ENCODE data around the gene KCND2. TPM values are rescaled to one million over a fixed set of nuclear protein-coding genes. Genes with fewer than 3 reads are reported as not detected.

Gene KCND2
- total and polyA plus RNA-seq, 7 donors, result 0.04 to 2.7 (median 0.15) TPM

GRCh38 chr7:120404042-120404441 lies 131.1 kb downstream of the KCND2 start:
- no peaks in the 10 kb centered on the region for H3K27me3 ChIP-seq (ENCODE audit: insufficient read depth in 3 of 3, low read length in 2 of 3)
- intact Hi-C loops (cut with DNase I), result no loop called here
- H3K4me3 ChIP-seq, result no peak overlapping the region
- TF ChIP-seq, protein P1, sequence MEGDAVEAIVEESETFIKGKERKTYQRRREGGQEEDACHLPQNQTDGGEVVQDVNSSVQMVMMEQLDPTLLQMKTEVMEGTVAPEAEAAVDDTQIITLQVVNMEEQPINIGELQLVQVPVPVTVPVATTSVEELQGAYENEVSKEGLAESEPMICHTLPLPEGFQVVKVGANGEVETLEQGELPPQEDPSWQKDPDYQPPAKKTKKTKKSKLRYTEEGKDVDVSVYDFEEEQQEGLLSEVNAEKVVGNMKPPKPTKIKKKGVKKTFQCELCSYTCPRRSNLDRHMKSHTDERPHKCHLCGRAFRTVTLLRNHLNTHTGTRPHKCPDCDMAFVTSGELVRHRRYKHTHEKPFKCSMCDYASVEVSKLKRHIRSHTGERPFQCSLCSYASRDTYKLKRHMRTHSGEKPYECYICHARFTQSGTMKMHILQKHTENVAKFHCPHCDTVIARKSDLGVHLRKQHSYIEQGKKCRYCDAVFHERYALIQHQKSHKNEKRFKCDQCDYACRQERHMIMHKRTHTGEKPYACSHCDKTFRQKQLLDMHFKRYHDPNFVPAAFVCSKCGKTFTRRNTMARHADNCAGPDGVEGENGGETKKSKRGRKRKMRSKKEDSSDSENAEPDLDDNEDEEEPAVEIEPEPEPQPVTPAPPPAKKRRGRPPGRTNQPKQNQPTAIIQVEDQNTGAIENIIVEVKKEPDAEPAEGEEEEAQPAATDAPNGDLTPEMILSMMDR (IDR thresholded peaks at IDR 0.05), result no peak
- 59 to 69% (median 67%) methylated on average over 1 of the region's 1 CpG for WGBS, 3 donors
- DNase-seq, result no peak
- no peak overlapping the region for H3K27ac ChIP-seq
- H3K4me1 ChIP-seq, result no peaks in the 10 kb centered on the region
- no peaks in the 10 kb centered on the region for H3K9me3 ChIP-seq
- ATAC-seq, result no peak
- no peaks in the 10 kb centered on the region for H3K36me3 ChIP-seq (ENCODE audit: insufficient read depth in 1 of 2, low read depth in 1 of 2)

GRCh38 chr7:120405652-120406051 lies 132.7 kb downstream of the KCND2 start:
- no peak for DNase-seq
- no peak for ATAC-seq
- H3K9me3 ChIP-seq, result no peaks in the 10 kb centered on the region
- no peak overlapping the region for H3K27ac ChIP-seq
- H3K4me1 ChIP-seq, result no peaks in the 10 kb centered on the region
- no peaks in the 10 kb centered on the region for H3K36me3 ChIP-seq (ENCODE audit: insufficient read depth in 1 of 2, low read depth in 1 of 2)
- intact Hi-C loops (cut with DNase I), result no loop called here
- H3K4me3 ChIP-seq, result no peak overlapping the region
- no peaks in the 10 kb centered on the region for H3K27me3 ChIP-seq (ENCODE audit: insufficient read depth in 3 of 3, low read length in 2 of 3)
- TF ChIP-seq, protein P1 (IDR thresholded peaks at IDR 0.05), result no peak

GRCh38 chr7:120407010-120407409 lies 134.0 kb downstream of the KCND2 start:
- ATAC-seq (no peak), DNase-seq (no peak)
- H3K4me3 ChIP-seq, result no peak overlapping the region
- WGBS, 3 donors, result 81 to 88% (median 82%) methylated on average over 5 of the region's 5 CpGs
- H3K9me3 ChIP-seq, result no peaks in the 10 kb centered on the region
- H3K4me1 ChIP-seq, result no peaks in the 10 kb centered on the region
- intact Hi-C loops (cut with DNase I), result no loop called here
- TF ChIP-seq, protein P1 (IDR thresholded peaks at IDR 0.05), result no peak
- no peak overlapping the region for H3K27ac ChIP-seq
- H3K27me3 ChIP-seq (ENCODE audit: insufficient read depth in 3 of 3, low read length in 2 of 3), result no peaks in the 10 kb centered on the region
- no peaks in the 10 kb centered on the region for H3K36me3 ChIP-seq (ENCODE audit: insufficient read depth in 1 of 2, low read depth in 1 of 2)

DNA sequence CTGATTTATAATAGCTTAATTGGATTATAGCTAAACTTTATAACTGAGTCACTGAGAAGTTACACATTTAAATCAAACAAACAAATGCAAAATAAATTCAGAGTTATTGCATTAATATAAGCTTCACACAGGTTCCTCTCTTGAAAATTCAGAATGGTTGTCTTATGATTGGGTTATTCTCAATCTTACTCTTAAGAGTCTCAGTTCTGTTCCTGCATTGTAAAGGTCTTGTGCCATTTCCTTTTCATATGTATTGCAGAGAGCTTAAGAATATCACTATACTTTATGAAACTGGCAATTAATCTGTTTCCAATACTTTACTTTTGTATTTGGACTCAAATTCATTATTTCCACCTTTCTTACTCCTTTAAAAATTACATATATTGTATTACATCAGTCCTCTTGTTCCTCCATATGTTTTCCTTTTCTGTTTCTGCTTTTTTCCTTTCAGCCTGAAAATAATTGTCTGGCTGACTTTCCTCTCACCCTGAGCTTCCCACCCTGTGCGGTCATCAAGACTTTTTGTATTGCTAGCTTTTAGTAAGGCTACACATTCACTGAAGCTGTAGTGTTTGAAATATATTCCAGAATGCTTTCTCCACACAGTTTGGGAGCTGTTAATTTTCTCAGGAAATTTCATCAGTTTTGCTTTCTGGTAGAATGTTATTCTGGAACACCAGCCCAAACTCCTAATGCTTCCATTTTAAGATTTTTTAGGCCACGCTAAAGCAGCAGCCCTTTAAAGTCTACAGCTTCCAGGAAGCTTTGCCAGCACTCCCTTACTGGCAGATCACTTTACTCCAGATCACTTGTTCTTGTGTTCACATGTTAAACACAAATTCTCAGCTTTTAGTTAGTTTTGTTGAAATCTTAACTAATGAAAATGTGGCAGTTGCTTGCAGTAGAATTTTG lies 139.4 kb downstream of the KCND2 start:
- ATAC-seq (no peak), DNase-seq (no peak)
- H3K36me3 ChIP-seq (ENCODE audit: insufficient read depth in 1 of 2, low read depth in 1 of 2), result no peaks in the 10 kb centered on the region
- intact Hi-C loops (cut with DNase I), result no loop called here
- WGBS, 3 donors, result 35 to 43% (median 40%) methylated on average over 2 of the region's 2 CpGs
- no peaks in the 10 kb centered on the region for H3K4me1 ChIP-seq
- no peak overlapping the region for H3K27ac ChIP-seq
- TF ChIP-seq, protein P1 (IDR thresholded peaks at IDR 0.05), result no peak
- no peak overlapping the region for H3K4me3 ChIP-seq
- no peaks in the 10 kb centered on the region for H3K9me3 ChIP-seq
- H3K27me3 ChIP-seq (ENCODE audit: insufficient read depth in 3 of 3, low read length in 2 of 3), result no peaks in the 10 kb centered on the region

- DNase-seq, result no peak
- Histone ChIP-seq H3K27me3 (ENCODE audit: insufficient read depth in 3 of 3, low read length in 2 of 3) (no peaks in the 10 kb centered on the region), H3K36me3 (ENCODE audit: insufficient read depth in 1 of 2, low read depth in 1 of 2) (no peaks in the 10 kb centered on the region), H3K27ac (no peak overlapping the region), H3K4me3 (no peak overlapping the region), H3K4me1 (no peaks in the 10 kb centered on the region), H3K9me3 (no peaks in the 10 kb centered on the region)
- TF ChIP-seq, protein P1 (IDR thresholded peaks at IDR 0.05), result no peak
- no peak for ATAC-seq
- intact Hi-C loops (cut with DNase I), result no loop called here
These were observed 140.2 kb downstream of the KCND2 start for GRCh38 chr7:120413164-120413563.
